NCI-H2196 treated with DMSO at 0.1 percent for 48 hours (cell line): ENCODE measurements around the gene LHFPL2.

Source experiments
- DNase-seq: peaks from one replicate; lab custom pipeline; 2025; ENCODE audit not compliant: unreplicated experiment; lab: John Stamatoyannopoulos, UW

The LHFPL2 gene

GRCh38 chr5:78573318-78573717, 75.3 kb downstream of the LHFPL2 start:
- no peak for DNase-seq

GRCh38 chr5:78570646-78571045, 77.9 kb downstream of the LHFPL2 start:
- DNase-seq, result no peak

- DNase-seq, result no peak
These were observed 79.1 kb downstream of the LHFPL2 start for GRCh38 chr5:78569441-78569840.

DNA sequence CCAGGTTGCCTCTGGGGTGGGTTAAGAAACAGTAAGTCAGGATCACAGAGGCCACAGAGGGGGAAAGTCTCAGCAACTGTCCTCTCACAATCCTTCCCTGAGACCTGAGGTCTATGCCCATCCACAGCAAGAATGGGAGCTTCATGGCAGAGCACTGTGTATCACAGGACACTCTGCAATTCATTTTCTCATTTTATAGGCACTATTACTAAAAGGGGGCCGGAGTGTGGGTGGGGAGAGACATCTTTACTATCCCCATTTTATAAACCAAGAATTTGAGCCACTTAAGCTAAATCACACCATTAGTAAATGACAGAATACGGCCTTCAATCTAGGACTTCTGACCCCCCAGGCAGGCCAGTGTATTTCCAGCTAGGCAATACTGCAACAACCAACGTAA, 79.9 kb downstream of the LHFPL2 start:
- DNase-seq, result no peak

DNA sequence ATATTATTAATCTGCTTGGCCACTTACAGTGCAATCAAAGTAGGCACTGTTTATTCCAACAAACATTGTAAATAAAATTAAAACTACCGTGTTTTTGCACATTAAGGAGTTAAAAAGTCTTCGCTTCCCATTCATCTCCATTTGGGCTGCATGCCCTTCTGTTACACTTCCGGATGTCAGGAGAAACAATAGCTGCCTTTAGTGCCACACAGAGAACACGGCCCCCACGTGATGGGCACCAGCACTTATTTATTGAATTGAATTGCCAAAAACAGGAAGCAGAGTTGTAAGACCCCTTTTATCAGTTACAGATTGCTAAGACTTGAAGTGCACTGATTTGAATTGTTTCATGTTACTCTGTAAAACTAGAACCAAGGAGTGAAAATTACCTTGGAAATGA, 80.4 kb downstream of the LHFPL2 start:
- DNase-seq, result no peak

DNA sequence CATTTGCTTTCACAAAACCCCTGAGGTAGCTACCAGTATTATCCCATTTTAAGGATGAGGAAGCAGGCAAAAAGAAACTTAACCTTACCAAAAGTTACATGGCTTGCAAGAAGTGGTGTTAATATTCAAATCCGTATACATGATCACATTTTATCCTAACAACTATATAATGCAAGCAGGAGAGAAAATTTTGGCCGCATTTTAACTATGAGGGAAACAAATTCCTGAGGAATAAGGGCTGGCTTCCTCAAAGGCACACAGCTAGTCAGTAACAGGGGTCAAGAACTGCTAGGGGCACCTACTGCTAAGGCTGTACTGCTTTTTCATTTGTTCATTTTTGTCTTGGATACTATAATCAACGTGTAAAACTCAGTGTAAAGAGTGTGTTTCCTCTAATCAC, 81.0 kb downstream of the LHFPL2 start:
- no peak for DNase-seq

- no peak for DNase-seq
These were observed 81.7 kb downstream of the LHFPL2 start for GRCh38 chr5:78566747-78567425.

DNA sequence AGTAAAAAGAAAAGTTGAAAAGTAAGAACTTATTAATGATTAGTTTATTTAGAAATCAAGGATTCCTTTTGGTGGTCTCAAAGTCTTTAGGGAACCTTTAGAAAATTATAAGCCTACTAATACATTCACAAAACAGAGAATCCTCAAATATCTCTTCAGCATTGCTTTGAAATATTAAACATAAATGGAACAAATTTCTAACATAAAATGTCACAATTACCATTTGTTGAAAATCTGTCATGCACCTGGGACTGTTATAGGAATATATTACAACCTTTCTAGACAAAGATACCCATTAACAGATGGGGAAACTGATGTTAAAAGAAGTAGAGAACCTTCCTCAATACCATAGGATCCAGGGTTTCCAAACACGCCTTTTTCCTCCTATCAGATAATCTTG, 83.2 kb downstream of the LHFPL2 start:
- DNase-seq, result no peak

- DNase-seq, result no peak
These were observed 85.0 kb downstream of the LHFPL2 start for GRCh38 chr5:78563621-78564020.

DNA sequence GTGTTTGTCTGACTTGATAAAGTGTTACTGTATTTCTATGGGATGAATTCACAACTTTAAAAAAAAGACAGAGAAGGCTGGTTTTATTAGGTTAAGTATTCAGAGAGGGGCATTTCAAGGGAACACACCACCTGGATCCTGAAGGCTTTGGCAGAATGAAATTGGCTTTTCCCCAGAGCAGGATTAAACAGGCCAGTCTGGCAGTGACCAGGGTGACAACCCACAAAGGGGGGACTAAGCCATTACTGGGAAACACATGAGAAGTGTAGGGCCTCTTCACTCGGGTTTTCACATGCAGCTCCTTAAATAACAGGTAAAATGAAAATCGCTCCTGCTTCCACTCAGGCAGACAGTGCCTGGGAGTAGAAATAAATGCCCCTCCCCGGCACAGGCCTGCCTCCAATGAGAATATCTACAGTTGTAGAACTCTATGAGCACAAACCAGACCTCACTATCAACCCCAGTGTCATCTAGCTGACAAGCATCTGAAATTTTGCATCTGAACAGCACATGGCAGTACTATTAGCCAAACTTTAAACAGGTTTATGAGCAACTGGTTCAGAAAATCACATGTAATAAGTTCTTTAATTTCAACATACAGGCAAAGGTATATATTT, 85.8 kb downstream of the LHFPL2 start:
- DNase-seq, result no peak

DNA sequence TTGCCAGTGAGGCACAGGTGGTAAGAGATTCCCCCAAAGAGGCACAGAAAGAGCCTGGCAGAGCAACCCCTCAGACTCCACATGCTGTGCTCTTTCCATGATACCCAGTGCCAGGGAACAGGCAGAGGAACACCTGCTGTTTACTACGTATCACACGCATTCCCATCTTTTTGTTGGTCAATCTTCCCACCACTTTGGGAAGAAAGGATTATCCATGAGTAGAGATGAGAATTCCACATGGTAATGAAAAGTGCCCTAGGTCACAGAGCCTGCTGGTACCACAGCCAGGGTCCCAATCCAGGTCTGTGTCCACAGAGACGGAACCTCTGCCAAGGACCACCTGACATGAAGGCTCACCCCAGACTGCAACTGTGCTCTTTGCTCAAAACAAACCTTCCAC, 86.6 kb downstream of the LHFPL2 start:
- no peak for DNase-seq

GRCh38 chr5:78561261-78561660, 87.3 kb downstream of the LHFPL2 start:
- DNase-seq, result no peak

GRCh38 chr5:78560000-78560855, 88.3 kb downstream of the LHFPL2 start:
- no peak for DNase-seq

- no peak for DNase-seq
These were observed 91.0 kb downstream of the LHFPL2 start for GRCh38 chr5:78557601-78558000.

GRCh38 chr5:78555870-78556269, 92.7 kb downstream of the LHFPL2 start:
- no peak for DNase-seq

- no peak for DNase-seq
These were observed 93.9 kb downstream of the LHFPL2 start for GRCh38 chr5:78554670-78555069.

- DNase-seq, result no peak
These were observed 94.8 kb downstream of the LHFPL2 start for GRCh38 chr5:78553580-78554353.

DNA sequence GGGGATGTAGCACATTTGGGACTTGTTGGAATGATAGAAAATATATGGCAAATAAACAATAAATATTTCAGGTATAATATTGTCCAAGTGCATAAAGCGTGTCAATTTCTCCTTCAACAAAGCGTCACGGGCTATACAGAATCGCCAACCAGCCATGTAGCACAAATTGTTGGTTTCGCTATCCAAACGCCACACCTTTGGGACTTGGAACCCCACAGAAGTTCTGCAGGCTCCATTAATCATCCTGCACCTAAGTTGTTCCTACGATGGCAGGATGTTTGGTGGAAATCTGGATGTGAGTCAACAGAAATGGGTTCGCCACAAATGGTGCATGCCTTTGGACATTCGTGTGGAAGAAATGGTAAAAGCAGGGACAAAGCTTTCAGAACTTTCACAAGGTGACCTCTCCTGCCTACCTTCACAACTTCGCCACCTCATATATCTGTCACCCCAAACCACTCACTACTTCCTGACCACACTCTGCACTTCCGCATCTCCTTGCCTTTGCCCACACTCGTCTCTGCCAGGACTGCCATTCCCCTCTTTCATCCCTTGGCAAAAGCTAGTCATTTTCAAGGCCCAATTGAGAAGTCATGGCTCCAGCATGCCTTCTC, 95.7 kb downstream of the LHFPL2 start:
- no peak for DNase-seq

- DNase-seq, result no peak
These were observed 97.7 kb downstream of the LHFPL2 start for GRCh38 chr5:78550891-78551290.

- DNase-seq, result no peak
These were observed 99.5 kb downstream of the LHFPL2 start for GRCh38 chr5:78549043-78549442.
